Suprapubic skin (tissue), 4 donors: ENCODE results near the gene DNAJC19. TPM values are rescaled to one million over a fixed set of nuclear protein-coding genes. Genes with fewer than 3 reads are reported as not detected.

Experiments used
- DNase-seq, 2 donors: peaks; one replicate each; pipeline ENCODE4 v3.0.0-alpha.2; 2019; ENCODE audit warnings: low spot score in 2 of 2
- H3K27ac ChIP-seq: fragments of 200-600 bp; sonication (generic); one replicate; pipeline ENCODE4 v1.5.1; 2019
- H3K27me3 ChIP-seq: fragments of 200-600 bp; sonication (generic); one replicate; pipeline ENCODE4 v1.5.1; 2019
- H3K36me3 ChIP-seq: fragments of 200-600 bp; sonication (generic); one replicate; pipeline ENCODE4 v1.5.1; 2019
- H3K4me1 ChIP-seq: fragments of 200-600 bp; sonication (generic); one replicate; pipeline ENCODE4 v1.5.1; 2019
- H3K4me3 ChIP-seq: fragments of 200-600 bp; sonication (generic); one replicate; pipeline ENCODE4 v1.5.1; 2019; ENCODE audit warnings: mild to moderate bottlenecking
- H3K9me3 ChIP-seq: fragments of 200-600 bp; sonication (generic); one replicate; pipeline ENCODE4 v1.5.1; 2019
- CTCF ChIP-seq, 2 donors: fragments of 200-600 bp in 1 of 2; fragments of 450-650 bp in 1 of 2; sonication (generic) in 1 of 2; IDR thresholded peaks; one replicate each; pipeline ENCODE4 v1.5.1; 2016 to 2019; ENCODE audit warnings: antibody characterized with exemption in 2 of 2, mild to moderate bottlenecking in 1 of 2, moderate library complexity in 1 of 2
- EP300 ChIP-seq: sonication (generic); formaldehyde crosslinking; IDR thresholded peaks from one replicate; pipeline ENCODE4 v1.6.1; 2017; ENCODE audit warnings: antibody characterized with exemption
- POLR2A ChIP-seq, 2 donors: fragments of 450-650 bp; IDR thresholded peaks; one replicate each; pipeline ENCODE4 v1.6.1; 2017; ENCODE audit warnings: antibody characterized with exemption in 2 of 2, mild to moderate bottlenecking in 2 of 2, moderate library complexity in 2 of 2
- POLR2AphosphoS5 ChIP-seq, 3 donors: sonication (generic); formaldehyde crosslinking; IDR thresholded peaks; one replicate each; pipeline ENCODE4 v1.6.1; 2017; ENCODE audit warnings: antibody characterized with exemption in 3 of 3
- WGBS: methylation state at CpG from one replicate; pipeline ENCODE4 v1.1.5; 2018; 5-methylcytosine and 5-hydroxymethylcytosine counted together
- total RNA-seq, 4 donors: library from RNA; depleted of rRNA; stranded (reverse); fragments of >200 nt; gene quantifications; one replicate each; pipeline ENCODE4 v1.1.0, GENCODE V29; 2016

Gene DNAJC19
- total RNA-seq, 4 donors from 2014 or later, result 23.8 to 26.7 (median 25.1) TPM

DNA sequence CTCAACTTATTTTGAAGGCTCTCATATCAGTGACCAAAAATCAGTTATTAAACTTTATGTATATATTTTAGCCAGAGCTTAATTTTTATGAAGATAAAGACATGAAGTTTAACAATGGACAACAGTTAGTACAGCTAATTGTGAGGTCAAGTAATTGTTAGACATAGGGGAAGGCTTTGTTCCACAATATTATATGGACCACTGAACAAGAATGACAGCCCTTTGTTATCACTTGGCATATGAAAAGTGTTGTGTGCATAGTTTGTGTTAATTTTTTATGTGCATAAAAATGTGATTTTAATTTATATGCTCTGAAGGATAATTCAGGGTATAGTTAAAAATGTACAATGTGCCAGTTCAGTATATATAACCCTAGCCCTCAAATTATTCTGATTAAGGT is 12.0 kb downstream of the DNAJC19 start:
- no peak overlapping the region for H3K27ac ChIP-seq
- H3K4me1 ChIP-seq, result no peaks in the 10 kb centered on the region
- TF ChIP-seq POLR2A (IDR thresholded peaks at IDR 0.05) (no peak), POLR2AphosphoS5 (IDR thresholded peaks at IDR 0.05) (no peak), EP300 (no peak)
- H3K9me3 ChIP-seq, result no peaks in the 10 kb centered on the region
- DNase-seq, result no peak
- H3K4me3 ChIP-seq, result no peak overlapping the region
- peaks cover 37% of the 10 kb centered on the region for H3K36me3 ChIP-seq
- no peaks in the 10 kb centered on the region for H3K27me3 ChIP-seq

DNA sequence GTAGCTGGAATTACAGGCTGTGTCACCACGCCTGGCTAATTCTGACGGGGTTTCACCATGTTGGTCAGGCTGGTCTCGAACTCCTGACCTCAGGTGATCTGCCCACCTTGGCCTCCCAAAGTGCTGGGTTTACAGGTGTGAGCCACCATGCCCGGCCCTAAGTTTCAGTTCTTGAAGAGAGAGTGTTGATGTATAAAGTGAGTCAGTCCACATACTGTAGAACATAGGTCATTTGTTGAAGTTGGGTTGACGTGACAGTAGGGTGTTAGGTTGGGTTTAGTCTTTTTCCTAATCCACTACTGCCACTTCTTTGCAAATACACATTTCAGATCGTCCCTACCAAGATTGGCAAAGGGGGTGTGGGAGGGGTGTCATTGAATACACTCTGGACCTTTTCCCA is 15.2 kb downstream of the DNAJC19 start:
- TF ChIP-seq POLR2A (IDR thresholded peaks at IDR 0.05) (no peak), POLR2AphosphoS5 (IDR thresholded peaks at IDR 0.05) (no peak), CTCF (IDR thresholded peaks at IDR 0.05) (no peak), EP300 (no peak)
- Histone ChIP-seq H3K4me1 (no peaks in the 10 kb centered on the region), H3K9me3 (no peaks in the 10 kb centered on the region), H3K4me3 (no peak overlapping the region), H3K36me3 (peaks cover 52% of the 10 kb centered on the region), H3K27ac (no peak overlapping the region), H3K27me3 (no peaks in the 10 kb centered on the region)
- no peak for DNase-seq
- 93% methylated on average over 6 of the region's 6 CpGs for WGBS

- Histone ChIP-seq H3K4me1 (no peaks in the 10 kb centered on the region), H3K4me3 (no peak overlapping the region), H3K27ac (no peak overlapping the region), H3K9me3 (no peaks in the 10 kb centered on the region), H3K27me3 (no peaks in the 10 kb centered on the region), H3K36me3 (peaks cover 54% of the 10 kb centered on the region)
- WGBS, result 89% methylated on average over 2 of the region's 2 CpGs
- TF ChIP-seq POLR2A (IDR thresholded peaks at IDR 0.05) (no peak), CTCF (IDR thresholded peaks at IDR 0.05) (no peak), POLR2AphosphoS5 (IDR thresholded peaks at IDR 0.05) (no peak)
- DNase-seq, result no peak
Observed at GRCh38 chr3:180973543-180973942, 16.0 kb downstream of the DNAJC19 start.

- no peak overlapping the region for H3K27ac ChIP-seq
- H3K36me3 ChIP-seq, result peaks cover 52% of the 10 kb centered on the region
- no peaks in the 10 kb centered on the region for H3K9me3 ChIP-seq
- WGBS, result 96% methylated on average over 6 of the region's 6 CpGs
- DNase-seq, result no peak
- TF ChIP-seq POLR2AphosphoS5 (IDR thresholded peaks at IDR 0.05) (no peak), POLR2A (IDR thresholded peaks at IDR 0.05) (no peak), EP300 (no peak)
- no peak overlapping the region for H3K4me3 ChIP-seq
- H3K27me3 ChIP-seq, result no peaks in the 10 kb centered on the region
- no peaks in the 10 kb centered on the region for H3K4me1 ChIP-seq
Observed at GRCh38 chr3:180970931-180971330, 18.6 kb downstream of the DNAJC19 start.

GRCh38 chr3:180962530-180962929 is 27.0 kb downstream of the DNAJC19 start:
- Histone ChIP-seq H3K4me1 (no peaks in the 10 kb centered on the region), H3K4me3 (no peak overlapping the region), H3K36me3 (peaks cover 60% of the 10 kb centered on the region), H3K27me3 (no peaks in the 10 kb centered on the region), H3K9me3 (no peaks in the 10 kb centered on the region), H3K27ac (no peak overlapping the region)
- 81% methylated on average over 1 of the region's 1 CpG for WGBS
- no peak for TF ChIP-seq EP300
- TF ChIP-seq CTCF (IDR thresholded peaks at IDR 0.05), result no peak
- no peak for TF ChIP-seq POLR2AphosphoS5 (IDR thresholded peaks at IDR 0.05)
- TF ChIP-seq POLR2A (IDR thresholded peaks at IDR 0.05), result no peak
- no peak for DNase-seq

- DNase-seq, result no peak
Observed at GRCh38 chr3:180961552-180961951, 28.0 kb downstream of the DNAJC19 start.

More at GRCh38 chr3:180961552-180961951, 28.0 kb downstream of the DNAJC19 start:
- Histone ChIP-seq H3K27ac (no peak overlapping the region), H3K9me3 (no peaks in the 10 kb centered on the region), H3K4me3 (no peak overlapping the region), H3K36me3 (peaks cover 69% of the 10 kb centered on the region), H3K27me3 (no peaks in the 10 kb centered on the region), H3K4me1 (no peaks in the 10 kb centered on the region)
- TF ChIP-seq EP300 (no peak), POLR2A (IDR thresholded peaks at IDR 0.05) (no peak), CTCF (IDR thresholded peaks at IDR 0.05) (no peak), POLR2AphosphoS5 (IDR thresholded peaks at IDR 0.05) (no peak)
- 96% methylated on average over 1 of the region's 1 CpG for WGBS
